Stimulated activated CD4-positive, alpha-beta T cell treated with anti-CD3 and anti-CD28 coated beads, Interleukin-15, amount 100 ng/mL, for 24 hours (primary cell): ENCODE measurements around the gene OR8D2.

ENCODE experiments used
- DNase-seq: peaks from one replicate; pipeline ENCODE4 v3.0.0-alpha.2; 2020

Gene OR8D2, protein sequence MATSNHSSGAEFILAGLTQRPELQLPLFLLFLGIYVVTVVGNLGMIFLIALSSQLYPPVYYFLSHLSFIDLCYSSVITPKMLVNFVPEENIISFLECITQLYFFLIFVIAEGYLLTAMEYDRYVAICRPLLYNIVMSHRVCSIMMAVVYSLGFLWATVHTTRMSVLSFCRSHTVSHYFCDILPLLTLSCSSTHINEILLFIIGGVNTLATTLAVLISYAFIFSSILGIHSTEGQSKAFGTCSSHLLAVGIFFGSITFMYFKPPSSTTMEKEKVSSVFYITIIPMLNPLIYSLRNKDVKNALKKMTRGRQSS

DNA sequence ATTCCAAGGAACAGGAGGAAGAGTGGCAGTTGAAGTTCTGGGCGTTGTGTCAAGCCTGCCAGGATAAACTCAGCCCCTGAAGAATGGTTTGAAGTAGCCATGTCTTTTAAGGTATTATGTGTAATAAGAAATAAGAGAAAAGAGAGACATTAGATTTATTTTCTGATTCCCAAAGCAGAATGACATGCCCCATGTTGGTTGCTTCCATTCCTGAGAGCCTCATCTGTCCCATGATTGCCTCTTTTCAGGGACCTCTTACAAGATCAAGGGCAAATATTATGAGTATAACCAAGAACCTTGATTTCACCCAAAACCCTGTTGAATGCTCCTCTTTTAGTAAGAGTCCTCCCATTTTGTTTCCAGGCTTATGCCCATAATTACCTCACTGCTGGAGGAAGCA, at the start of gene OR8D2:
OR8D2 (minus strand) TSS at position 101 of the 400 bp plus-strand sequence; CDS start at position 101, 0 bp downstream.
- DNase-seq: no peak

GRCh38 chr11:124359566-124359965, 39.6 kb upstream of the OR8D2 start:
- DNase-seq: no peak

DNA sequence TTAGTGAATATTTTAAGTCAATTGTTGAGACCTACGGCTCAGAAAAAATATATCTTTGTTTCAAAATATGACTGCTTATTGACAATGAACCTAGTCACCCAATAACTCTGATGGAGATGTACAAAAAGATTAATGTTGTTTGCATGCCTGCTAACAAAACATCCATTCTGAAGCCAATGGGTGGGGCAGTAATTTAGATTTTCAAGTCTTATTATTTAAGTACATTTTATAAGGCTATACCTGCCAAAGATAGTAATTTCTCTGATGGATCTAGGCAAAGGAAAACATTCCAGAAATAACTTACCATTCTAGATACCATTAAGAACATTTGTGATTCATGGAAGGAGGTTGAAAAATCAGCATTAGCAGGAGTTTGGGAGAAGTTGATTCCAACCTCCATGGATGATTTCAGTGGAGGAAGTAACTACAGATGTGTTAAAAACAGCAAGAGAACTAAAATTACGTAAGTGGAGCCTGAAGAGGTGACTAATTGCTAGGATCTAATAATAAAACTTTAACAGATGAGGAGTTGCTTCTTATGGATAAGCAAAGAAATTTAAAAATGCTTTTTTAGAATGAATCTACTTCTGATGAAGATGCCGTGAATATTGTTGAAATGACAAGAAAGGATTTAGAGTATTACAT, 26.4 kb upstream of the OR8D2 start:
- DNase-seq: no peak

GRCh38 chr11:124344346-124344745, 24.3 kb upstream of the OR8D2 start:
- no peak for DNase-seq

DNA sequence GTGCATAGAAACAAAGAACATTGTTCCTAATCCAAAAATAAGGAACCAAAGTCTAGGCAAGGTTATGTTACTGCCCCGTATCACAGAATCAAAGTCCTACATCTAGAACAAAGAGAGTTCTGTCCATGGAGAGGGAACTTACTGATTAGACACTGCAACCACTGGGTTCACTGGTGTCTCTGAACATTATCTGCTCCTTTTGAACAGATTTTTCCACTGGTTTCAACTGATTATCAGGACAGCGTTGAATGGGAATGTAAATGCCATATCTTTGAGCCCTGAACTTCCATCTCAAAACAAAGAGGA, 20.1 kb upstream of the OR8D2 start:
- no peak for DNase-seq

DNA sequence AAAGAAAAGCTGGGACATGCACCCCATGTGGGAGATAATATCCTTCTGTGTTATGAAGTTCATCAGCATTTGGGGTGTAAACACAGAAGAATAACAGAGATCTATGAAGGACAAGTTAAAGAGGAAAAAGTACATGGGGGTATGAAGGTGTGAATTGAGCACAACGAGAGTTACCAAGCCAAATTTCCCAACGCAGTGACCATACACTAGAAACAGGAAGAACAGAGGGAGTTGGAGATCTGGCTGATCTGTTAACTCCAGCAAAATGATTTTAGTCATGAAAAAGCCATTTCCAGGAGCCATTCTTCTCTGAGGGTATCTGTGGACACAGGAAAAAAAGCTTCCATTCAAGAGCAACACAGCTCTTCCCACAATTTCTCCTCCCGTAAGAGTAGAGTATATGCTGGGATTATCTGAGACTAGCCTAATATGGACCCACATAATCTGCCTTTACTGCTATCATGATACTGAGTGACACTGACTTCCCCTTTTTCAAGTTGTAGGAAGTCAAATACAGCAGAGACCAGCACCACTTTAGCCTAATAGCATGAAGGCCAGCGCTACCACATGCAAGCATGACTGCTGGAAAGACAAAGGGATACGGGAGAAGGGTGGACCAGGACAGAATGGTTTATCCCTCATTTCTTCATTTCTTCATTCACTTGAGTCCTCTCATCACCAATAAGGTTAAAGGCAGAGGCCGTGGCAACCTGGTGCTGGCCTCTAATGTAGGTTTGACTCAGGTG, 19.6 kb upstream of the OR8D2 start:
- DNase-seq: no peak

DNA sequence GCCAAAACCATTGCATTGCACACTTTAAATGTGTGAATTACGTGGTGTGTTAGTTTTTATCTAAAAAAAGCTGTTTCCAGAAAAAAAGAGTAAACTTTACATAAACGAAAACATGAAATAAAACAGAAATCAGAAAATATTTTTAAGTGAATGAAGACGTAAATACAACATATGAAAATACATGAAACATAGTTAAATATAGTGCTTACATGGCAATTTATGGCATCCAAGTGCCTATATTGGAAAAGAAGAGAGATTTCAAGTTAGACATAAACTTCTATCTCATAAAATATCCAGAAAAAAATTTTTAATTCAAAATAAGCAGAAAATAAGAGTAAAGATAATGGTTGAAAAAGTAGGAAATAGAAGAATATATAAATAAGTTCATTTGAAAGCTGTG, 11.9 kb upstream of the OR8D2 start:
- DNase-seq: no peak

DNA sequence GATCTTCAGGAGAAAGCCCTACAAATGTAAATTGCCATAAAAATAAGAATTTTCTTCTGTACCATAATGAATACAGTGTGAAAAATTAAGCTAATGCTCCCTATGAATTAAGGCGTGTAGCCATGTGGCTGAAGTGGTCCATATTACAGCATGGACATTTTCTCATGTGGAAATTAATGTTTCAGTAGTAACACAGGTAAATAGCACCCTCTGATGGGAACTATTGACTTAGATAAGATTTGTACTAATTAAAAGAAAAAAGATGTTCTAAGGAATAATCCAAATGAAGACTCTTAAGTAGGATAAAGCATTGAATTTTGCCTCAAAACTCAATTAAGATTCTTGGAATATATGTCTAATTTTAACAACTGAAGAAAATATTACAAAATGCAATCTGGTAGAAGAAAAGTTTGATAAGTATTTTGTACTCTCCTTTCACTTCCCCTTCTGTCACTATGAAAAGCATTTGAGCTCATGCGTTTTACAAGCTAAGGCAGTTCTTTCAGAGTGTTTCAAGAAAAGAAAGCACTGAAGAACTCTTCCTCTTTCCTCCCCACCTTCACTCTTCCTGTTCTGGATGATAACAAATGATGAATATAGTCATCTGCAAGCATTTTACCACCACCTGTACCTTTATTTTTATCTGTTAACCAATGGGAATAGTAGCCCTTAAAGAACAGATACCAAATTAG, 9.9 kb upstream of the OR8D2 start:
- no peak for DNase-seq

- no peak for DNase-seq
Observed at GRCh38 chr11:124327775-124328174, 7.8 kb upstream of the OR8D2 start.

- DNase-seq: no peak
Observed at GRCh38 chr11:124322356-124322755, 2.4 kb upstream of the OR8D2 start.

GRCh38 chr11:124315052-124315451, 4.9 kb downstream of the OR8D2 start:
- no peak for DNase-seq

DNA sequence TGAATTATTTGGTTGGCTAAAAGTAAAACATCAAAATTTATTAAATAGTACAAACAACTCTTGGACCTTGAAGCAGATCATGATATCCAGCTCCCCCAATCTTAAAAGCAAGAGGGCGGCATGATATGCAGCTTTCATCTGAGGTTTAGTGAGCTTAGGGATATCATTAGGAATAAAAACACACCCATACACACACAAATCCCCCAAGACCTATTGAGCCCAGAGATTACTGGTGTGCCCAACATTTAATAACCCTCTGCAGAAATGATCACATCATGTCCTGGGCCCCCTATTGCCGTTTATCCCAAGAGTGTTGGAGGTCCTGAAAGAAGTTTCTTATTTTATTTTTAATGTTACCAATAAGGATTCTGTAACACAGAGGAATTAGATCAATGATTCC, 6.1 kb downstream of the OR8D2 start, which contains the start of gene OR8D1:
OR8D1 (minus strand) TSS at position 101 of the 400 bp plus-strand sequence. CDS start 3,183 bp downstream, outside the sequence.
- DNase-seq: no peak

DNA sequence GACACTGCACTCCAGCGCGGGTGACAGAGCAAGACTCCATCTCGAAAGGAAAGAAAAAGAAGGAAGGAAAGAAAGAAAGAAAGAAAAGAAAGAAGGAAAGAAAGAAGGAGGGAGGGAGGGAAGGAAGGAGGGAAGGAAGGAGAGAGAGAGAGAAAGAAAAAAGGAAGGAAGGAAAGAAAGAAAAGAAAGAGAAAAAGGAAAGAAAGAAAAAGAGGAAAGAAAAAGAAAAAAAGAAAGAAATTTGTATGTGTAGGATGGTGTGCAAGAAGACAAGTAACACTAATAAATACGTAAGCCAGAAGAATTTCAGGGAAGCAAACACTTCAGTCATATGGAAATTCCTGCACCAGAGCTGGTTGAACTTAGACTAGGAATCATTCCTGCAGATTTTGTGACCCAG, 6.9 kb downstream of the OR8D2 start:
- no peak for DNase-seq

DNA sequence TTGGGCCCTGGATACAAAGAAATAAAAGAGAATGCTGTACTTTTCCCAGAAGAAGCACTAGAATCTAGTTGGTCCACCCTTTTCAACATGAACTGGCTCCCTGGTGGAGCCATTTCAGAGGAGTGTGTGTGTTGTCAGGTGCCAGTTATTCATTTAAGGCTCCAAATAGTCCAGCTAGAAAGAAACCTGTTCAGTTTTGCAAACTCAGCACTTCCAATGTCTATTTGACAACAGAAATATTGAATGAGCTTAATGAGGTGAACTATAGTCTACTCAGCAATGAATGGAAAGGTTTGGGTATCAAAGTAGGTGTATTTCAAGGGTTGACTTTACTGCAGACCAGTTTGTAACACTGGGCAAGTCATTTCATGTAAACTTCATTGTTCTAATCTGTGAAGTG, 8.3 kb downstream of the OR8D2 start:
- DNase-seq: no peak

DNA sequence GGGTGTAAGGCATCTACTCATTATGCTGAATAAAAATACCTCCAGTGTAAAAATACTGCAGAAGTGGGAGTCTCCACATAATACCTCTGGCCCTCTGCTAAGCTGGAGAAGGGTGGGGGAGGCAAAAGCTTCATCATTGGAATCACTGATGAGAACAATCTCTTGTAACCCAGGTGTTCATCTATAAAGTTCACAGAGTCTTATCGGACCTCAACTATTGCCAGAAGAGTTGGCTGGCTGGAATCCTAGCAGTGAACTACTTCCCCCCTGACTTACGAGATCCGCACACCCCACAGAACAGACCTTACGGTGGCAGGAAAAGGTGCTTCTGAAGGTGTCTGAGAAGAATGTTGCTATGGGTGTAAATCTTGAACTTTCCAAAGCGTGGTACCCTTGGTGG, 8.7 kb downstream of the OR8D2 start:
- DNase-seq: no peak

GRCh38 chr11:124310721-124311120, 9.3 kb downstream of the OR8D2 start:
- no peak for DNase-seq

- no peak for DNase-seq
Observed at GRCh38 chr11:124307093-124307492, 12.9 kb downstream of the OR8D2 start.

DNA sequence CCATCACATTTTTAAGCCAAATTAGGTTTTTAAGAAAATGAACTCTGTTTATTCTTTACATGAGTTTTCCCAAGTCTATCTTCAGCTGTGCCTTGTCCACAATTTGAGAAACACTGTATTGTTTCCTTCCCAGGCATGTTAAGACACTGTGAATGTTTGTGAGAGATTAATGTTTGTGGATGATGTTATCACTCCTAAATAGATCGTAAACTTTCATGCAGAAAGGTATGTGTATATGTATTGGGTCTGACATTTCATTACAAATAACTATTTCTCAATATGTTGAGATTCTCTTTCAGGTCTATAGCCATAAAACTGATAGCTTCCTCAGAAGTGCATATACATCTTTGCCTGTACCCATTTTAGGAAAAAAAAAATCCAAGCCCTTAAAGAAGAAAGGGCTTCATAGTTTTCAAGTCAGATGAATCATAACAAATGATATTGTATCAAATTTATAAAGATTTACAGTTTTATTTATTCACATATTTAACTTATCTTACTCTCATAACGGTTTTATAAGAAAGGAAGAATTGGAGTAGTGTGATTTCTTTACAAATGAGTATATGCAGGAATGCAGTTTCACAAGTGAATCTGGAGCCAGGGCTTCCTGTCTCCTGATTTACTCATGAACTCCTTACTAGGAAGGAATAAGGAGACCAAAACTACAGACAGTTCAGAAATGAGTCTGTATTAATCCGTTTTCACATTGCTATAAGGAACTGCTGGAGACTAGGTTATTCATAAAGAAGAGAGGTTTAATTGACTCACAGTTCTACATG, 17.5 kb downstream of the OR8D2 start:
- DNase-seq: no peak

DNA sequence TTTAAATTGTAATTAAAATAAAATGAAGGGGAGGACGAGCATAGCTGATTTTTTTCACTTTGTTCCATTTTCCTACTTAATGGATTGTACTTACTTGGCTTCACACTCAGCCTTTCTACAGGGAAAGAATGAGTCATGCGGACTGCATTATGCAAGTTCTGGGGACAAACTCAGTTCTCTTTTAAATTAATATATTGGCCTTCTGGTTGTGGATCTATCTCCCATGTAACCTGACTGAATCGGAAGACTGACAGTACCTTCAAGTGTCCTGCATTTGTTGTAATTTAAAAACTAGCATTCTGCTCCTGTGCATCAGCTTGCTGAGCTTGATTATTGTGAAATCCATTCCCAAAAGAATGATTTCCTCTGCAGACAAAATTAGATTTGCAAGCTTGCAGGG, 18.4 kb downstream of the OR8D2 start:
- no peak for DNase-seq

GRCh38 chr11:124297921-124298320, 22.1 kb downstream of the OR8D2 start:
- no peak for DNase-seq

DNA sequence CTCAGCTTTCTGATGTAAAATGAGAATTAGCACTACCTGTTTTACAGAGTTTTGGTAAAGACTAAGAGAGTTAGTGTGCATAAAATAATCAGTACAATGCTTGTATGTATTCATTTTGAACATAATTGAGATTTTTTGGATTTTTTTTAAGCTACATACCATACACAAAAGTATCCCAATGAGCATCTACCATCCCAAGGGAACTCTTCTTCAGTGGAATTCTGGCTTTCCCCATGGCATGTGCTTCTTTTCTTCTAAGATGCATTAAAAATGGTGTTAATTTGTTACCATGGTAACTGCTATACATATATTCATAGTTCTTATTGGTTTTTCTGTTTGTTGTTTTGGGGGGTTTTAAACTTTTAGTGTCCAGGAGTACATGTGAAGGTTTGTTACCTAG, 24.0 kb downstream of the OR8D2 start:
- DNase-seq: no peak

GRCh38 chr11:124294687-124295086, 25.3 kb downstream of the OR8D2 start:
- no peak for DNase-seq
